OCI-LY1 (cell line): Measurements from ENCODE around the gene ZNF341.

Experiments used
- H2AFZ ChIP-seq: fragments of 200-600 bp; sonication (generic), shearing (Covaris generic); 2 replicates; pipeline ENCODE4 v1.6.0; 2014; ENCODE audit warnings: antibody characterized with exemption, mild to moderate bottlenecking, low read length
- H3F3A ChIP-seq: fragments of 200-600 bp; sonication (generic), shearing (Covaris generic); 2 replicates; pipeline ENCODE4 v1.6.0; 2014; ENCODE audit warnings: mild to moderate bottlenecking, antibody characterized with exemption, low read length, moderate library complexity; ENCODE audit not compliant: insufficient read depth
- H3K27ac ChIP-seq: fragments of 200-600 bp; sonication (generic); 2 replicates; pipeline ENCODE4 v1.5.1; 2014; ENCODE audit warnings: low read length, mixed run types, mild to moderate bottlenecking, low read depth; ENCODE audit not compliant: poor library complexity, severe bottlenecking
- H3K27me3 ChIP-seq: fragments of 200-600 bp; sonication (generic); 2 replicates; pipeline ENCODE4 v1.6.0; 2014; ENCODE audit warnings: antibody characterized with exemption, mild to moderate bottlenecking, low read length, moderate library complexity; ENCODE audit not compliant: insufficient read depth
- H3K36me3 ChIP-seq: fragments of 200-600 bp; sonication (generic); 2 replicates; pipeline ENCODE4 v1.6.1; 2014; ENCODE audit warnings: mild to moderate bottlenecking, antibody characterized with exemption, low read length, moderate library complexity, mixed read lengths; ENCODE audit not compliant: insufficient read depth
- H3K4me1 ChIP-seq: fragments of 200-600 bp; sonication (generic); 2 replicates; pipeline ENCODE4 v1.5.1; 2014; ENCODE audit warnings: mild to moderate bottlenecking, low read length, moderate library complexity; ENCODE audit not compliant: insufficient read depth, severe bottlenecking
- H3K4me2 ChIP-seq: fragments of 200-600 bp; sonication (generic), shearing (Covaris generic); 2 replicates; pipeline ENCODE4 v1.6.1; 2014; ENCODE audit warnings: low read length
- H3K4me3 ChIP-seq: fragments of 200-600 bp; sonication (generic); 2 replicates; pipeline ENCODE4 v1.5.1; 2014; ENCODE audit warnings: low read length, low read depth, mild to moderate bottlenecking, mixed read lengths; ENCODE audit not compliant: poor library complexity, severe bottlenecking
- H3K79me2 ChIP-seq: fragments of 200-600 bp; shearing (Covaris generic); 2 replicates; pipeline ENCODE4 v1.6.1; 2016; ENCODE audit warnings: mixed run types, low read length, mixed read lengths; ENCODE audit not compliant: insufficient read depth
- H3K9ac ChIP-seq: fragments of 200-600 bp; sonication (generic), shearing (Covaris generic); 2 replicates; pipeline ENCODE4 v1.6.1; 2014; ENCODE audit warnings: mild to moderate bottlenecking, low read length, mixed read lengths
- H3K9me2 ChIP-seq: fragments of 200-600 bp; sonication (generic), shearing (Covaris generic); 2 replicates; pipeline ENCODE4 v1.6.1; 2014; ENCODE audit warnings: low read depth, mild to moderate bottlenecking, low read length, mixed read lengths
- H3K9me3 ChIP-seq: fragments of 200-600 bp; shearing (Covaris generic); 2 replicates; pipeline ENCODE4 v1.6.1; 2014; ENCODE audit warnings: low read length, mixed read lengths
- H4K20me1 ChIP-seq: fragments of 200-600 bp; sonication (generic), shearing (Covaris generic); 2 replicates; pipeline ENCODE4 v1.6.0; 2016; ENCODE audit warnings: mild to moderate bottlenecking, low read length; ENCODE audit not compliant: insufficient read depth
- EZH2 ChIP-seq: fragments of 200-600 bp; sonication (generic), shearing (Covaris generic); IDR thresholded peaks from 2 replicates; pipeline ENCODE4 v1.8.0; 2017; ENCODE audit warnings: borderline replicate concordance, mixed run types, mild to moderate bottlenecking, antibody characterized with exemption, low read length, moderate library complexity, mixed read lengths
- TF ChIP-seq, protein P1 (sequence below): fragments of 200-600 bp; sonication (generic), shearing (Covaris generic); IDR thresholded peaks from 2 replicates; pipeline ENCODE4 v1.5.1; 2017; ENCODE audit warnings: mild to moderate bottlenecking, antibody characterized with exemption, low read length, moderate library complexity, mixed read lengths

ZNF341 gene

DNA sequence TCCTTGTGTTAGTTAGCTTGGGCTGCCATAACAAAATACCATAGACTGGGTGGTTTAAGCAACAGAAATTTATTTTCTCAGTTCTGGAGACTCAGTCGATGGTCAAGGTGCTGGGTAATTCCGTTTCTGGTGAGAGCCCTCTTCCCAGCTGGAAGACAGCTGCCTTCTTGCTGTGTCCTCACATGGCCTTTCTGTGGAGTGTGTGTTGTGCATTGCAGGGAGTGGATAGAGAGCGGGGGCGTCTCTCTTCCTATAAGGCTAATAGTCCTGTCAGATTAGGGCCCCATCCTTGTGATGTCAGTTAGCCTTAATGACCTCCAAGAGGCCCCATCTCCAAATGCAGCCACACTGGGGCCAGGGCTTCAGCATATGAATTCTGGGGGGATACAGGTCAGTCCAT lies 98.6 kb downstream of the ZNF341 start:
- peaks cover 37% of the 10 kb centered on the region for H3K36me3 ChIP-seq
- no peak overlapping the region for H3K4me3 ChIP-seq
- H3K9ac ChIP-seq, result no peak overlapping the region
- no peaks in the 10 kb centered on the region for H4K20me1 ChIP-seq
- peaks cover 31% of the 10 kb centered on the region for H3K4me1 ChIP-seq
- H3K27me3 ChIP-seq, result no peaks in the 10 kb centered on the region
- H3K27ac ChIP-seq, result no peak overlapping the region
- H3K9me2 ChIP-seq, result no peaks in the 10 kb centered on the region
- no peaks in the 10 kb centered on the region for H3F3A ChIP-seq
- H3K4me2 ChIP-seq, result no peak overlapping the region
- TF ChIP-seq, protein P1, sequence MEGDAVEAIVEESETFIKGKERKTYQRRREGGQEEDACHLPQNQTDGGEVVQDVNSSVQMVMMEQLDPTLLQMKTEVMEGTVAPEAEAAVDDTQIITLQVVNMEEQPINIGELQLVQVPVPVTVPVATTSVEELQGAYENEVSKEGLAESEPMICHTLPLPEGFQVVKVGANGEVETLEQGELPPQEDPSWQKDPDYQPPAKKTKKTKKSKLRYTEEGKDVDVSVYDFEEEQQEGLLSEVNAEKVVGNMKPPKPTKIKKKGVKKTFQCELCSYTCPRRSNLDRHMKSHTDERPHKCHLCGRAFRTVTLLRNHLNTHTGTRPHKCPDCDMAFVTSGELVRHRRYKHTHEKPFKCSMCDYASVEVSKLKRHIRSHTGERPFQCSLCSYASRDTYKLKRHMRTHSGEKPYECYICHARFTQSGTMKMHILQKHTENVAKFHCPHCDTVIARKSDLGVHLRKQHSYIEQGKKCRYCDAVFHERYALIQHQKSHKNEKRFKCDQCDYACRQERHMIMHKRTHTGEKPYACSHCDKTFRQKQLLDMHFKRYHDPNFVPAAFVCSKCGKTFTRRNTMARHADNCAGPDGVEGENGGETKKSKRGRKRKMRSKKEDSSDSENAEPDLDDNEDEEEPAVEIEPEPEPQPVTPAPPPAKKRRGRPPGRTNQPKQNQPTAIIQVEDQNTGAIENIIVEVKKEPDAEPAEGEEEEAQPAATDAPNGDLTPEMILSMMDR, result no peak
- no peak for TF ChIP-seq EZH2
- no peaks in the 10 kb centered on the region for H3K9me3 ChIP-seq
- H3K79me2 ChIP-seq, result peaks cover 40% of the 10 kb centered on the region
- H2AFZ ChIP-seq, result no peak overlapping the region

DNA sequence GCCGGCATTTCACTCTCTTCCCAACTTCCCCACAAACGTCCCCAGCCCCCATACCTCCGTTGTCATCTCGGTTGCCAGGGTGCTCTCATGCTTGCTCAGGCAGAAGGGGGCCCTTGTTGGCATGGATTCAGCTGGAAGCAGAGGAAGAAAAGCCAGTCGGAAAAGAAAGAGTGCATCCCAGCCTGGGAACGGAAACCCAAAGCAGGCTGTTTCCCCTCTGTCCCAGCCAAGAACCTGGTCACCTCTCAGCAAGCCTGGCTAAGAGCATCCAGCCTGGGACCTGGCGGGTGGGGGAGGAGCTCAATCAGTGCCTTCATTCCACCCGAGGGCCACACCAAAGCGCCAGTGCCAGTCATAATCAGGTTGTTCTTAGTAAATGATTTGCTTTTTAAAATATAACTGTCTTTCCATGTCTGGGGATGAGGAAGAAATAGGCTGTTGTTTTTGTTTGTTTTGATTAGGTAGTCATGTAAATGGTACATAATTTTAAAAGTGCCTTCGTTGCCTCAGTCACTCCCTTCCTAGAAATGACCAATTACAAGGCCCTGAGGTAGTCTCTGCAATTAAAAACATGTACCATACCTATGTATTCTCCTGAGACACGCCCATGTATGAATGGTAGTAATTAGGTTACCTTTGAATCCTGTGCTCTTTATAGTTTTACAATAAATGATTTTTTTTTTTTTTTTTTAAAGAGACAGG lies 100.5 kb downstream of the ZNF341 start:
- Histone ChIP-seq H3F3A (no peaks in the 10 kb centered on the region), H3K9me3 (0 out of 2 replicates have a peak, but pooled peaks cover 2% of the 10 kb centered on the region)

DNA sequence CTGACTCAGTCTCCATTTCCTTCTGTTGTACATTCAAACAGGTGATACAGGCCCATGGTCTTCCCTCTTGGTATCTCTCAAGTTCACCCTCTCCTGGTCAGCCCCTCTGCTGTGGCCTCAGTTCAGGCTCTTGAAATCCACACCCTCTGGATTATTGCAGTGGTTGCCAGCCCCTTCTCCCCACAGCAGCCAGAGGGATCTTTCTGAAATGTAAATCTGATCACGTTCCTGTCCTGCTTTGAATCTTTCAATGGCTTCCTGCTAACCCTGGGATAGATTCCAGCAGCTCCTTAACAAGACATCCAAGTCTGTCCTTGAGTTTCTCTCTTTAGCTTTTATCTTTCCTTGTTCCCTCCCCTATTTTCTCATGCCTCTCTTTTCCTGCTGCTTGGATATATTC lies 101.5 kb downstream of the ZNF341 start:
- H3K79me2 ChIP-seq, result peaks cover 52% of the 10 kb centered on the region
- H4K20me1 ChIP-seq, result no peaks in the 10 kb centered on the region
- no peak overlapping the region for H3K4me3 ChIP-seq
- 0 out of 2 replicates have a peak, but pooled peaks cover 2% of the 10 kb centered on the region for H3K9me3 ChIP-seq
- no peaks in the 10 kb centered on the region for H3K27me3 ChIP-seq
- no peaks in the 10 kb centered on the region for H3F3A ChIP-seq
- H3K9me2 ChIP-seq, result no peaks in the 10 kb centered on the region
- H3K36me3 ChIP-seq, result peaks cover 43% of the 10 kb centered on the region
- TF ChIP-seq, protein P1, result no peak
- TF ChIP-seq EZH2, result no peak
- H3K9ac ChIP-seq, result no peak overlapping the region
- H3K4me1 ChIP-seq, result peaks cover 30% of the 10 kb centered on the region
- H2AFZ ChIP-seq, result no peak overlapping the region
- H3K27ac ChIP-seq, result no peak overlapping the region
- no peak overlapping the region for H3K4me2 ChIP-seq

More for the DNA sequence above, 100.5 kb downstream of the ZNF341 start:
- Histone ChIP-seq H3K4me2 (no peak overlapping the region), H3K36me3 (peaks cover 43% of the 10 kb centered on the region), H2AFZ (no peak overlapping the region), H3K9ac (no peak overlapping the region), H3K4me3 (no peak overlapping the region), H3K27ac (no peak overlapping the region), H3K9me2 (no peaks in the 10 kb centered on the region), H3K27me3 (no peaks in the 10 kb centered on the region), H3K79me2 (peaks cover 46% of the 10 kb centered on the region), H3K4me1 (peaks cover 31% of the 10 kb centered on the region), H4K20me1 (no peaks in the 10 kb centered on the region)
- TF ChIP-seq, protein P1, result no peak
- TF ChIP-seq EZH2, result no peak
